GM21717 (cell line): ENCODE data around the gene DNAI2.

Source experiments
- ATAC-seq: cut with Tn5 transposase; IDR thresholded peaks from one replicate; pipeline ENCODE4 v1.9.1; 2021; ENCODE audit warnings: mild to moderate bottlenecking, moderate library complexity; ENCODE audit not compliant: unreplicated experiment

The DNAI2 gene

DNA sequence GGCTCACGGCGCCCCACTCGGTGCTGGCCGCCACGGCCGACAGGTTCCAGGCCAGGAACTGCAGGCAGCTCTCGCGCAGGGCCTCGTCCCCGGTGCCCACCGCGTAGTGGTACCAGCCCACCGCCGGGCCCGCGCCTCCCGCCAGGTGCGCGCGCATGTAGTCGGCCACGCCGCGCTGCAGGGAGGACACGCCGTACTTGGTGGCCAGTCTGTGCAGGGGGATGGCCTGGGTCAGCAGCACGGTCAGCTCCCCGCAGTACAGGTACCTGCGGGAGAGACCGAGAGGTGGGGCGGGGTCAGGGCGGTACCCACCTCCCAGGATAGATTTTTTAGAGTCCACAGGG is 83.4 kb downstream of the DNAI2 start:
- no peak for ATAC-seq

- no peak for ATAC-seq
These were observed 84.7 kb downstream of the DNAI2 start for GRCh38 chr17:74358697-74359096.

- ATAC-seq = no peak
These were observed 85.9 kb downstream of the DNAI2 start for GRCh38 chr17:74359916-74360315.

DNA sequence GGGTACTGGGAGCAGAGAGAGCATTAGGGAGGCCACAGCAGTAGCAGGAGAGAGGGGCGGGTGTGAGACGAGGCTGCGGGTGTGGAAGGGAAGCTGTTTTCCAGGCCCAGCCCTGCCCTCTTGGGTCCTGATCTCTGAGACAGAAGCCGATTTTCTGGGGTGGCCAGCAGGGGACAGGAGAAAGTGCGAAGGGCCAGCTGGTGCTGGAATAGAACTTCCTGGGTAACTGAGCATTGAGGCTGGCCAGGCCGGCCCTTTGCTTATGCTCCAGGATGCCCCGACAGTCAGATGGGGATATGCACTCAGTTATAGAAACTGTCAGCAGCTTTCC is 86.8 kb downstream of the DNAI2 start:
- no peak for ATAC-seq

GRCh38 chr17:74361230-74362068 is 87.4 kb downstream of the DNAI2 start, which contains the start of gene BTBD17:
BTBD17 (minus strand) TSS chr17:74361868; CDS start chr17:74361819, 49 bp downstream.
- ATAC-seq = no peak

GRCh38 chr17:74362069-74362405 is 88.0 kb downstream of the DNAI2 start:
- ATAC-seq = no peak

- ATAC-seq = no peak
These were observed 88.9 kb downstream of the DNAI2 start for GRCh38 chr17:74362810-74363498.
